ENCODE results near the gene CC2D2A. TPM values are rescaled to one million over a fixed set of nuclear protein-coding genes. Genes with fewer than 3 reads are reported as not detected.
A peak's percentile ranks its signal among the peaks of the same experiment; 100 is the strongest.

The CC2D2A gene
- total and polyA plus RNA-seq, 2 experiments from 2014 or later: 17.3 to 43.5 TPM

- H3K36me3 ChIP-seq: peaks cover 5% of the 10 kb centered on the region
- H3K4me3 ChIP-seq: no peak overlapping the region
- H3K27me3 ChIP-seq: no peaks in the 10 kb centered on the region
- DNase-seq (ENCODE audit: low read depth in 1 of 2, low spot score in 1 of 2): peak in 1 of 2 donors; percentile 9
- no peak overlapping the region for H3K27ac ChIP-seq
- TF ChIP-seq CTCF (IDR thresholded peaks at IDR 0.05; ENCODE audit: low read depth, low read length): no peak
- H3K9me3 ChIP-seq (ENCODE audit: low read depth): no peaks in the 10 kb centered on the region
- H3K4me1 ChIP-seq (ENCODE audit: low read depth): peaks cover 3% of the 10 kb centered on the region
Observed at GRCh38 chr4:15542760-15543159, 73.1 kb downstream of the CC2D2A start.

GRCh38 chr4:15543537-15544247 lies 74.0 kb downstream of the CC2D2A start:
- H3K9me3 ChIP-seq (ENCODE audit: low read depth): no peaks in the 10 kb centered on the region

GRCh38 chr4:15544248-15544729 lies 74.6 kb downstream of the CC2D2A start:
- Histone ChIP-seq H3K36me3 (peaks cover 5% of the 10 kb centered on the region), H3K27ac (no peak overlapping the region), H3K4me3 (no peak overlapping the region), H3K27me3 (no peaks in the 10 kb centered on the region), H3K4me1 (ENCODE audit: low read depth) (peaks cover 3% of the 10 kb centered on the region), H3K9me3 (ENCODE audit: low read depth) (no peaks in the 10 kb centered on the region)
- no peak for DNase-seq (ENCODE audit: low read depth in 1 of 2, low spot score in 1 of 2)
- no peak for TF ChIP-seq CTCF (IDR thresholded peaks at IDR 0.05; ENCODE audit: low read depth, low read length)

More at GRCh38 chr4:15543537-15544247, 74.0 kb downstream of the CC2D2A start:
- no peak for TF ChIP-seq CTCF (IDR thresholded peaks at IDR 0.05; ENCODE audit: low read depth, low read length)
- H3K36me3 ChIP-seq: peaks cover 5% of the 10 kb centered on the region
- no peaks in the 10 kb centered on the region for H3K27me3 ChIP-seq
- peaks cover 3% of the 10 kb centered on the region for H3K4me1 ChIP-seq (ENCODE audit: low read depth)
- no peak overlapping the region for H3K27ac ChIP-seq
- H3K4me3 ChIP-seq: no peak overlapping the region
- DNase-seq (ENCODE audit: low read depth in 1 of 2, low spot score in 1 of 2): no peak

GRCh38 chr4:15545371-15545770 lies 75.7 kb downstream of the CC2D2A start:
- Histone ChIP-seq H3K4me3 (no peak overlapping the region), H3K9me3 (ENCODE audit: low read depth) (no peaks in the 10 kb centered on the region), H3K27me3 (no peaks in the 10 kb centered on the region), H3K27ac (no peak overlapping the region), H3K4me1 (ENCODE audit: low read depth) (peaks cover 3% of the 10 kb centered on the region), H3K36me3 (no peaks in the 10 kb centered on the region)
- TF ChIP-seq CTCF (IDR thresholded peaks at IDR 0.05; ENCODE audit: low read depth, low read length): no peak
- no peak for DNase-seq (ENCODE audit: low read depth in 1 of 2, low spot score in 1 of 2)

- DNase-seq (ENCODE audit: low read depth in 1 of 2, low spot score in 1 of 2): no peak
- H3K4me3 ChIP-seq: no peak overlapping the region
- TF ChIP-seq CTCF (IDR thresholded peaks at IDR 0.05; ENCODE audit: low read depth, low read length): no peak
- H3K9me3 ChIP-seq (ENCODE audit: low read depth): no peaks in the 10 kb centered on the region
- peaks cover 3% of the 10 kb centered on the region for H3K4me1 ChIP-seq (ENCODE audit: low read depth)
- H3K27me3 ChIP-seq: no peaks in the 10 kb centered on the region
- H3K27ac ChIP-seq: no peak overlapping the region
- H3K36me3 ChIP-seq: no peaks in the 10 kb centered on the region
Observed at GRCh38 chr4:15547392-15547791, 77.7 kb downstream of the CC2D2A start.
